D721Med (cell line): Measurements from ENCODE around the gene RNASE13.

Experiments used
- DNase-seq: peaks from one replicate; pipeline ENCODE4 v3.0.0; 2011; ENCODE audit warnings: low spot score; ENCODE audit not compliant: insufficient read length
- FAIRE-seq: peaks from 2 replicates; lab custom pipeline; 2011; peaks lifted over from hg19 to GRCh38; lab: Jason Lieb, UNC
- TF ChIP-seq, protein P1 (sequence below): IDR thresholded peaks from 2 replicates; pipeline ENCODE4 v1.5.1; 2012; ENCODE audit warnings: mild to moderate bottlenecking, control low read depth; ENCODE audit not compliant: insufficient read depth; ENCODE audit errors: missing control alignments

The RNASE13 gene

DNA sequence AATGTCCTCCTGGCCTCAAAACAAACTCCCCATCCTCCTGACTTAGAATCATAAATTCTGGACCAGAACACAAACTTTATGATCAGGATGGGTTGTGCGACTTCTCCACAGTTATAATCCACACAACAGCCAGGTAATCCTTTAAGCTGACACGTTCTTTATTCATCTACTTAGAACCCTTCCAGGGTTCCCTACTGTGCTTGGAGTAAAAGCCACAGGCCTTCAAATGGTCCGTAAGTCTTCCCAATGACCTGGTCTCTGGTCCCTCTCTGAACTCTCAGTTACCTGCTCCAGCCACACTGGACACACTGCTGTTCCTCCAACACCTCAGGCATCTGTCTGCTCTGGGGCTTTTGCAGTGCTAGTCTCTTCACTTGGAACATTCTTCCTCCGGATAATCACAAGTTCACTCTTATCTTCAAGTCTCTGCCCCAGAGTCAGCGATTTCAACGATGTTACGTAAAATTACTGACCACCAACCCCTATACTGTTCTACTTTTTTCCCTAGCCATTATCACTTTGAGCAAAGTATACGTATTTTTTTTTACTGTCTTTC lies 5.8 kb upstream of the RNASE13 start:
- TF ChIP-seq, protein P1, sequence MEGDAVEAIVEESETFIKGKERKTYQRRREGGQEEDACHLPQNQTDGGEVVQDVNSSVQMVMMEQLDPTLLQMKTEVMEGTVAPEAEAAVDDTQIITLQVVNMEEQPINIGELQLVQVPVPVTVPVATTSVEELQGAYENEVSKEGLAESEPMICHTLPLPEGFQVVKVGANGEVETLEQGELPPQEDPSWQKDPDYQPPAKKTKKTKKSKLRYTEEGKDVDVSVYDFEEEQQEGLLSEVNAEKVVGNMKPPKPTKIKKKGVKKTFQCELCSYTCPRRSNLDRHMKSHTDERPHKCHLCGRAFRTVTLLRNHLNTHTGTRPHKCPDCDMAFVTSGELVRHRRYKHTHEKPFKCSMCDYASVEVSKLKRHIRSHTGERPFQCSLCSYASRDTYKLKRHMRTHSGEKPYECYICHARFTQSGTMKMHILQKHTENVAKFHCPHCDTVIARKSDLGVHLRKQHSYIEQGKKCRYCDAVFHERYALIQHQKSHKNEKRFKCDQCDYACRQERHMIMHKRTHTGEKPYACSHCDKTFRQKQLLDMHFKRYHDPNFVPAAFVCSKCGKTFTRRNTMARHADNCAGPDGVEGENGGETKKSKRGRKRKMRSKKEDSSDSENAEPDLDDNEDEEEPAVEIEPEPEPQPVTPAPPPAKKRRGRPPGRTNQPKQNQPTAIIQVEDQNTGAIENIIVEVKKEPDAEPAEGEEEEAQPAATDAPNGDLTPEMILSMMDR: no peak
- no peak for DNase-seq
- no peak for FAIRE-seq

DNA sequence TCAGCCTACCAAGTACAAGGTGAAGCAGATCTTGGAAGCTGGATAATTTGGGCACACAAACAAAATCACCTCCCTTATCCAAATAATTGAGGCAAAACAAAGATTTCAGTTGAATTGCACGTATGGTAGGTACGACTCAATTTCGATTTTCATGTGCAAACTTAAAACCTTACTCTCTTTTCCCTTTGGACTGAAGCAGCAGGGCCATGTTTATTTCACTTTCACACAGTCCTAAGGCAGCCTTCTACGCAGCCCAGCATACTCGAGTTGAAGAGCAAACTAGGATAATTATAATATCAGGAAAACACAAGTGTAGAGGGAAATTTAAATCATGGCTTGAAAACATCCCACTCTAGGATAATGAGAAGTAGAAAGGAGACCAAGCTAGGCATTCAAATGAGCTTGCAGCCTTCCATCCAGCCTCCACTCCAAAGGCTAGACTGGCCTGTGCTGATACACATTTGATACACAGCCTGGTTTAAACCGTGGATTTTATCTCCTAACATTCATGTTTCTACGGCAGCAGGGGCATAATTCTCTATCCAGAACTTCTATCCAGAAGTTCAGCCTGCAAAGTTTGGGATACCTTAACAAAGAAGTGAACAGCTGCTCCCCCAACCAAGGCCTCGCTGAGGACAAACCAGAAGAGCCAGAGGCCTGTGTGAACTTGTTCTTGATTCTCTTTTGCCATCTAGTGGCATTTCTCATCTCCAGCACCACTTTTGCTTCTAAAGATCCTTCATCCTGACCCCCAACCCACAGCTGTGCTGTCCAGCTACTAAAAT lies 5.2 kb upstream of the RNASE13 start:
- DNase-seq (no peak), FAIRE-seq (no peak)
- TF ChIP-seq, protein P1: peak; percentile 48

DNA sequence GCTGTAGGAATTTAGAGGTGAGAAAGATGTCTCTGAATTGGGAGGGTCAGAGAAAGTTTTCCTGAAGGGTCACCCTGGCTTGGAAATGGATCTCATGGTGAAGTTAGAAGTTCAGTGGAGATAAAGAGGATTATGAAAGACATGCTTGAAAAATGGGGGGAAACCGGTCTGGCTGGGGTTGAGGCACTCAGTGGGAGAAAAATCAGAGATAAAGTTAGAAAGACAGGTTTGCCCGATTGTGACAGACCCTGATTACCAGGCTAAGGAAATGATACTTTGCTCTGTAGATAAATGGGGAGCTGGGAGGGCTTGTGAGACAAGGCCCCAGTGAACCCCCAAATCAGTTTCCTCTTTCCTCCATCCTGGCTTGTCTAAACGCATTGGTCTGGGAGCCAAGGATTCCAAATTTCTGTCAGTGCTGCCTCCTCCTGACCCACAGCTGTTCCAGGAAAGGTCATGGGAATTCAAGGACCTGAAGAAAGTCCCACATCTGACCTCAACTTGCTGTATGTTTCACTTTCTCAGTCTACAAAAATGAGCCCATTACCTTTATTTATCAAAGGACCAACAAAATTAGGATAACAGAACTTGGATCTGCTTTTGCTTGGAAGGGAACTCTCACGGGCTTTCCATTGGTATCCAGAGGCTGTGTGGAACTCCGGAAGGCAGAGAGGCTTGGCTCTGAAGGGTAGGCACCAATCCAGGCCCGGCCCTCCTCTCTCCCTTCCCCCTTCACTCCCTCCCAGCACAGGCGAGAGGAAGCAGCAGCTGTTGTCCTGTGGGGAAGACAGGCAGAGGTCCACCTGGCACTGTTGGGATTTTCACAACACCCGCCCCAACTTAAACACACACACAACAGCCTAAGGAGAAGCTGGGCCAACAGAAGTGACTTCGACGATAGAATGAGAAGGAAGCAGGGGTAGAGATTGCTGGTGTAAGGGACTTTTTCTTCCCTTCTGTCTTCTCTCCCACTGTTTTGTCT lies 4.1 kb upstream of the RNASE13 start:
- DNase-seq (no peak), FAIRE-seq (no peak)
- TF ChIP-seq, protein P1: no peak

DNA sequence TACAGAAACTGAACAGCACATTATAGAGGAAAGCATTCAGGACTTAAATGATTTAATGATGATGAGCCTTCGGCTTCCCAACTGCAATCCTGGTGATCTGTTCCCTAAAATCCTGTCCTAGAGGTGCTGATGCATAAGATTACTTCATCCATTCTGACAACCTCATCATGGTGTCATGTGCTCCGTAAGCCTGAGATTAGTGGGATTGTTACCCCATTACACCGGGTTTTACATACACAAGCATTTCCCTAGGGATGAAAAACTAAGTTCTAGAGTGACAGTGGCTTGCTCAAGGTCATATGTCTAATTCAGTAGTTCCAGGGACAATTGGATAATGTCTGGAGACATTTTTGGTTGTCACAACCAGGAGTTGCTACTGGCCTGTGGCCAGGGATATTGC lies 2.5 kb upstream of the RNASE13 start:
- no peak for FAIRE-seq
- peak; percentile 34 for DNase-seq
- TF ChIP-seq, protein P1: no peak

DNA sequence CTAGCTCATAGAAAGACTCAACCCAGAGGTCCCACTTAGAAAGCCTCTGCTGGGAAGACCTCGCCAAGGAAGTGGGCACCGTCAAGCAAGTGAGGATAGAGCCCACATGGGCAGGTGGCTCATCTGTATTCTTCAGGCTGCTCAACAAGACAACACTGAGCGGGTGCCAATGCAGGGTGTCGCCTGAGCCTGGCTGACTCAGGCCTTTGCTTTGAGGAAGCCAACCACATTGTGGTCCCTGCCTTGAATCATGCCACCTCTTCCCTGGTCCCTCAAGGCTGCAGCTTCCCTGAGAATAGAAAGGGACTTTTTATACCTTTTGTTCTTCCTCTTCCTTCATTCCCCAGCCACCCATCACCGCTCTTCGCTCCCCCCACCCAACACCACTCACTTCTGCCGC lies 2.1 kb upstream of the RNASE13 start:
- DNase-seq (no peak), FAIRE-seq (no peak)
- TF ChIP-seq, protein P1: no peak

DNA sequence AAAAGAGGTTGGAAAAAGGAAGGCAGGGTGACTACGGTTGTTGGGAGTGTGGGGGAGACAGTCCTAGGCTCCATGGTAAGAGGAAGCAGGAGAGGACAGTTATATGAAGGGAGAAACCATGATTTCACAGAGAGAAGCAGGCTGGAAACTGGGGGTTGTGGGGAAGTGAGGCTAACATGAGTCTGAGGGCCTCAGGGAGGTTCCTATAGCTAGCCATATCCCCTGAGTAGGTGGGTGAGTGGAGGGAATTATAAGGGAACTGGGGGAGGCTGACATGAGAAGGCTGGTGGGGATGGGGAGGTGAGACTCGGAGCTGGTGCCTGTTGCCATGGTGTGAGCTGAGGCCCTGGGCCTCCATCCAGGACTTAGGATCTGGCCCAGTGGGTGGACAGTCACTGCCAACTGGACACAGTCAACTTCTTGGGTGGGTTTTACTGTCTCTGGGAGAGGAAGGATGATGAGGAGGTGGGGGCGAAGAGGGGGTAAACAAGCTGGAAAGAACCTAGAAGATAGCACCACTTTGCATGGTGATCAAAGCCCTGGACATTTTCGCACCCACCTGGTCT lies 1.4 kb downstream of the RNASE13 start:
- DNase-seq (no peak), FAIRE-seq (no peak)
- TF ChIP-seq, protein P1: no peak
